Measurements from ENCODE around the gene AKAP13. TPM values are rescaled to one million over a fixed set of nuclear protein-coding genes. Genes with fewer than 3 reads are reported as not detected.

AKAP13 gene
- total RNA-seq, 2 experiments from 2014 or later, result 79.4 to 83.2 TPM

- H3K36me3 Mint-ChIP-seq (ENCODE audit: low read depth), result peaks cover 1% of the 10 kb centered on the region
- DNase-seq, result no peak
- H3K9me3 Mint-ChIP-seq, result no peaks in the 10 kb centered on the region
- peaks cover 19% of the 10 kb centered on the region for H3K4me1 Mint-ChIP-seq (ENCODE audit: low read depth)
- no peak overlapping the region for H3K4me3 Mint-ChIP-seq
- intact Hi-C loops (cut with micrococcal nuclease), result no loop called here
- H3K27me3 Mint-ChIP-seq (ENCODE audit: low read depth), result no peaks in the 10 kb centered on the region
- CTCF ChIA-PET, result no interaction called here
- H3K27ac Mint-ChIP-seq, result no peak overlapping the region
These were observed 182.4 kb downstream of the AKAP13 start for GRCh38 chr15:85562824-85563223.

- Mint-ChIP-seq H3K27ac (no peak overlapping the region), H3K4me3 (no peak overlapping the region), H3K9me3 (no peaks in the 10 kb centered on the region), H3K4me1 (ENCODE audit: low read depth) (peaks cover 14% of the 10 kb centered on the region), H3K27me3 (ENCODE audit: low read depth) (no peaks in the 10 kb centered on the region), H3K36me3 (ENCODE audit: low read depth) (peaks cover 1% of the 10 kb centered on the region)
- DNase-seq, result no peak
- intact Hi-C loops (cut with micrococcal nuclease), result no loop called here
- CTCF ChIA-PET, result no interaction called here
These were observed 182.9 kb downstream of the AKAP13 start for GRCh38 chr15:85563328-85563727.

- H3K4me1 Mint-ChIP-seq (ENCODE audit: low read depth), result peaks cover 11% of the 10 kb centered on the region
- H3K27me3 Mint-ChIP-seq (ENCODE audit: low read depth), result no peaks in the 10 kb centered on the region
- intact Hi-C loops (cut with micrococcal nuclease), result no loop called here
- no peaks in the 10 kb centered on the region for H3K9me3 Mint-ChIP-seq
- CTCF ChIA-PET, result no interaction called here
- no peak overlapping the region for H3K4me3 Mint-ChIP-seq
- peaks cover 1% of the 10 kb centered on the region for H3K36me3 Mint-ChIP-seq (ENCODE audit: low read depth)
- no peak overlapping the region for H3K27ac Mint-ChIP-seq
- DNase-seq, result no peak
These were observed 183.3 kb downstream of the AKAP13 start for GRCh38 chr15:85563731-85564130.

- intact Hi-C loops (cut with micrococcal nuclease), result no loop called here
- CTCF ChIA-PET, result no interaction called here
These were observed 184.3 kb downstream of the AKAP13 start for GRCh38 chr15:85564686-85565085.

GRCh38 chr15:85568261-85568808 is 187.9 kb downstream of the AKAP13 start:
- H3K27me3 Mint-ChIP-seq (ENCODE audit: low read depth), result no peaks in the 10 kb centered on the region
- no peak for DNase-seq
- H3K36me3 Mint-ChIP-seq (ENCODE audit: low read depth), result peaks cover 2% of the 10 kb centered on the region
- CTCF ChIA-PET, result interaction anchor here (1.2 kb wide), 1 partner anchor 8 kb away, joined by 3 read pairs; no protein-coding TSS in a partner anchor
- peaks cover 21% of the 10 kb centered on the region for H3K4me1 Mint-ChIP-seq (ENCODE audit: low read depth)
- no peak overlapping the region for H3K27ac Mint-ChIP-seq
- no peaks in the 10 kb centered on the region for H3K9me3 Mint-ChIP-seq
- intact Hi-C loops (cut with micrococcal nuclease), result no loop called here
- no peak overlapping the region for H3K4me3 Mint-ChIP-seq

More at GRCh38 chr15:85564686-85565085, 184.3 kb downstream of the AKAP13 start:
- Mint-ChIP-seq H3K27ac (no peak overlapping the region), H3K4me1 (ENCODE audit: low read depth) (peaks cover 4% of the 10 kb centered on the region), H3K36me3 (ENCODE audit: low read depth) (peaks cover 3% of the 10 kb centered on the region), H3K9me3 (no peaks in the 10 kb centered on the region), H3K27me3 (ENCODE audit: low read depth) (no peaks in the 10 kb centered on the region), H3K4me3 (no peak overlapping the region)
- no peak for DNase-seq

- Mint-ChIP-seq H3K4me3 (no peak overlapping the region), H3K36me3 (ENCODE audit: low read depth) (peaks cover 2% of the 10 kb centered on the region), H3K4me1 (ENCODE audit: low read depth) (peaks cover 21% of the 10 kb centered on the region), H3K9me3 (no peaks in the 10 kb centered on the region), H3K27ac (no peak overlapping the region), H3K27me3 (ENCODE audit: low read depth) (no peaks in the 10 kb centered on the region)
- DNase-seq, result no peak
- CTCF ChIA-PET, result no interaction called here
- intact Hi-C loops (cut with micrococcal nuclease), result no loop called here
These were observed 189.9 kb downstream of the AKAP13 start for GRCh38 chr15:85570336-85570735.

- DNase-seq, result no peak
- H3K36me3 Mint-ChIP-seq (ENCODE audit: low read depth), result peaks cover 4% of the 10 kb centered on the region
- H3K4me3 Mint-ChIP-seq, result no peak overlapping the region
- H3K9me3 Mint-ChIP-seq, result no peaks in the 10 kb centered on the region
- H3K27ac Mint-ChIP-seq, result no peak overlapping the region
- no peaks in the 10 kb centered on the region for H3K27me3 Mint-ChIP-seq (ENCODE audit: low read depth)
- intact Hi-C loops (cut with micrococcal nuclease), result no loop called here
- peaks cover 21% of the 10 kb centered on the region for H3K4me1 Mint-ChIP-seq (ENCODE audit: low read depth)
- CTCF ChIA-PET, result no interaction called here
These were observed 191.4 kb downstream of the AKAP13 start for GRCh38 chr15:85571780-85572179.

- no peak overlapping the region for H3K27ac Mint-ChIP-seq
These were observed 196.0 kb downstream of the AKAP13 start for GRCh38 chr15:85576392-85576791.

GRCh38 chr15:85578941-85579701 is 198.7 kb downstream of the AKAP13 start:
- intact Hi-C loops (cut with micrococcal nuclease), result no loop called here
- CTCF ChIA-PET, result interaction anchor here (0.6 kb wide), 1 partner anchor 12 kb away, joined by 3 read pairs; no protein-coding TSS in a partner anchor
- H3K9me3 Mint-ChIP-seq, result no peaks in the 10 kb centered on the region

More at GRCh38 chr15:85576392-85576791, 196.0 kb downstream of the AKAP13 start:
- CTCF ChIA-PET, result interaction anchor here (0.5 to 0.7 kb wide), 2 partner anchors 9 to 149 kb away, joined by 3 to 5 read pairs; no protein-coding TSS in a partner anchor
- no peak overlapping the region for H3K4me3 Mint-ChIP-seq
- H3K27me3 Mint-ChIP-seq (ENCODE audit: low read depth), result no peaks in the 10 kb centered on the region
- peaks cover 31% of the 10 kb centered on the region for H3K4me1 Mint-ChIP-seq (ENCODE audit: low read depth)
- peaks cover 20% of the 10 kb centered on the region for H3K36me3 Mint-ChIP-seq (ENCODE audit: low read depth)
- intact Hi-C loops (cut with micrococcal nuclease), result no loop called here
- H3K9me3 Mint-ChIP-seq, result no peaks in the 10 kb centered on the region
- no peak for DNase-seq

GRCh38 chr15:85579957-85580694 is 199.7 kb downstream of the AKAP13 start:
- no peak overlapping the region for H3K4me3 Mint-ChIP-seq

More at GRCh38 chr15:85578941-85579701, 198.7 kb downstream of the AKAP13 start:
- Mint-ChIP-seq H3K4me3 (no peak overlapping the region), H3K36me3 (ENCODE audit: low read depth) (peaks cover 29% of the 10 kb centered on the region), H3K4me1 (ENCODE audit: low read depth) (peaks cover 48% of the 10 kb centered on the region), H3K27ac (peak overlapping the region; percentile 16), H3K27me3 (ENCODE audit: low read depth) (no peaks in the 10 kb centered on the region)
- no peak for DNase-seq

GRCh38 chr15:85580879-85581278 is 200.5 kb downstream of the AKAP13 start:
- Mint-ChIP-seq H3K4me1 (ENCODE audit: low read depth) (peaks cover 64% of the 10 kb centered on the region), H3K27me3 (ENCODE audit: low read depth) (no peaks in the 10 kb centered on the region), H3K4me3 (peak overlapping the region; percentile 71), H3K27ac (peak overlapping the region; percentile 85), H3K36me3 (ENCODE audit: low read depth) (peaks cover 29% of the 10 kb centered on the region), H3K9me3 (no peaks in the 10 kb centered on the region)
- peak; percentile 84 for DNase-seq
- intact Hi-C loops (cut with micrococcal nuclease), result loop anchor here (1.0 to 5.0 kb wide), 4 partner anchors 43 to 284 kb away; no protein-coding TSS in a partner anchor
- CTCF ChIA-PET, result interaction anchor here (0.8 to 2.5 kb wide), 6 partner anchors 14 to 95 kb away, joined by 3 to 12 read pairs (median 4); no protein-coding TSS in a partner anchor

More at GRCh38 chr15:85579957-85580694, 199.7 kb downstream of the AKAP13 start:
- CTCF ChIA-PET, result interaction anchor here (0.8 to 1.7 kb wide), 3 partner anchors 13 to 94 kb away, joined by 3 to 5 read pairs (median 5); no protein-coding TSS in a partner anchor
- H3K36me3 Mint-ChIP-seq (ENCODE audit: low read depth), result peaks cover 29% of the 10 kb centered on the region
- H3K9me3 Mint-ChIP-seq, result no peaks in the 10 kb centered on the region
- intact Hi-C loops (cut with micrococcal nuclease), result loop anchor here (5.0 kb wide), 3 partner anchors 78 to 283 kb away; no protein-coding TSS in a partner anchor
- H3K27ac Mint-ChIP-seq, result peak overlapping the region; percentile 85
- no peaks in the 10 kb centered on the region for H3K27me3 Mint-ChIP-seq (ENCODE audit: low read depth)
- DNase-seq, result no peak
- H3K4me1 Mint-ChIP-seq (ENCODE audit: low read depth), result peaks cover 57% of the 10 kb centered on the region

GRCh38 chr15:85581495-85581894 is 201.1 kb downstream of the AKAP13 start:
- peaks cover 68% of the 10 kb centered on the region for H3K4me1 Mint-ChIP-seq (ENCODE audit: low read depth)
- peak overlapping the region; percentile 71 for H3K4me3 Mint-ChIP-seq
- intact Hi-C loops (cut with micrococcal nuclease), result loop anchor here (1.0 to 5.0 kb wide), 4 partner anchors 43 to 284 kb away; no protein-coding TSS in a partner anchor
- no peaks in the 10 kb centered on the region for H3K9me3 Mint-ChIP-seq
- peaks cover 30% of the 10 kb centered on the region for H3K36me3 Mint-ChIP-seq (ENCODE audit: low read depth)
- H3K27me3 Mint-ChIP-seq (ENCODE audit: low read depth), result no peaks in the 10 kb centered on the region
- H3K27ac Mint-ChIP-seq, result peak overlapping the region; percentile 85
- CTCF ChIA-PET, result interaction anchor here (1.0 to 2.5 kb wide), 5 partner anchors 15 to 96 kb away, joined by 3 to 12 read pairs (median 5); no protein-coding TSS in a partner anchor
- DNase-seq, result peak; percentile 80
